Activated CD4-positive, alpha-beta T cell treated with anti-CD3 and anti-CD28 coated beads, Interleukin-2, Interleukin-4, amounts not matched to agents 100 ng/mL and 50 ng/mL, durations not matched to agents 16 hours and 8 hours (primary cell): ENCODE data around the gene CST1.

Experiments
- DNase-seq: peaks from one replicate; pipeline ENCODE4 v3.0.0-alpha.2; 2020; ENCODE audit warnings: low spot score

CST1 gene

GRCh38 chr20:23702021-23702420 lies 48.7 kb downstream of the CST1 start:
- DNase-seq: no peak

DNA sequence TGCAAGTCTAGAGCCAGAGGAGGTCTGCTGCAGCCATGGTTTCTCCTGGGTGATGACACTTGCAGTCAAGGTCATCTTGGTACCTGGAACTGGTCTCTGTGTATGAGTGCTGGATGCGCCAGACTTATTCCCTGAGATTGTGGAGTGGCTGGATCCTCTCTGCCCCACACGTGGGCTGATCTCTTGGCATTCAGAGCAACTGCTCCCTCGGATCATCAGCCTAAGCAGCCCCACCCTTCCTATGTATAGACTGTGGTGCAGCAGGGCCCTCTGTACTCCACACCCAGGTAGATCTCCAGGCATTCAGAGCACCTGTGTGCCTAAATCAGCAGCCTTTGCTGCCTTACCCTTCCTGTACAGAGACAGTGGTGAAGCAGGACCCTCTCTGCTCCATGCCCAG lies 49.8 kb downstream of the CST1 start:
- DNase-seq: no peak

- no peak for DNase-seq
Observed at GRCh38 chr20:23697947-23698346, 52.8 kb downstream of the CST1 start.
